Activated CD4-positive, alpha-beta T cell treated with anti-CD3 and anti-CD28 coated beads for 4 hours (primary cell): ENCODE measurements around the gene GBP6.
"Not testable (repeated sequence)": the region's sequence is repeated elsewhere in the genome, so short reads cannot be mapped to it uniquely, and the experiment has no call there.

Experiments
- DNase-seq, 2 donors: peaks; one replicate each; pipeline ENCODE4 v3.0.0-alpha.2; 2020

Gene GBP6

GRCh38 chr1:89369331-89369730, 5.5 kb downstream of the GBP6 start:
- no peak for DNase-seq

- DNase-seq, result peak; percentile 19 to 22
Observed at GRCh38 chr1:89373810-89374209, 10.0 kb downstream of the GBP6 start.

- DNase-seq, result no peak
Observed at GRCh38 chr1:89378001-89378400, 14.1 kb downstream of the GBP6 start.

GRCh38 chr1:89381618-89382017, 17.8 kb downstream of the GBP6 start:
- DNase-seq, result no peak

GRCh38 chr1:89382479-89382878, 18.6 kb downstream of the GBP6 start:
- no peak for DNase-seq

GRCh38 chr1:89383185-89383584, 19.3 kb downstream of the GBP6 start:
- no peak for DNase-seq

GRCh38 chr1:89390707-89391106, 26.8 kb downstream of the GBP6 start:
- DNase-seq, result no peak

- DNase-seq, result no peak
Observed at GRCh38 chr1:89391686-89392085, 27.8 kb downstream of the GBP6 start.

- DNase-seq, result no peak
Observed at GRCh38 chr1:89394851-89395250, 31.0 kb downstream of the GBP6 start.

- no peak for DNase-seq
Observed at GRCh38 chr1:89396902-89397301, 33.0 kb downstream of the GBP6 start.

GRCh38 chr1:89405275-89405929, 41.5 kb downstream of the GBP6 start:
- no peak for DNase-seq

GRCh38 chr1:89407360-89407759, 43.5 kb downstream of the GBP6 start:
- no peak for DNase-seq

GRCh38 chr1:89407768-89408167, 43.9 kb downstream of the GBP6 start:
- DNase-seq, result not testable (repeated sequence)

- DNase-seq, result no peak
Observed at GRCh38 chr1:89425056-89425455, 61.2 kb downstream of the GBP6 start.

- no peak for DNase-seq
Observed at GRCh38 chr1:89429062-89429461, 65.2 kb downstream of the GBP6 start.

- not testable (repeated sequence) for DNase-seq
Observed at GRCh38 chr1:89429681-89430080, 65.8 kb downstream of the GBP6 start.

GRCh38 chr1:89433421-89433820, 69.6 kb downstream of the GBP6 start:
- no peak for DNase-seq

- DNase-seq, result not testable (repeated sequence)
Observed at GRCh38 chr1:89434058-89434780, 70.4 kb downstream of the GBP6 start.
